ENCODE results near the gene RXRA.
"Not testable (repeated sequence)": the region's sequence is repeated elsewhere in the genome, so short reads cannot be mapped to it uniquely, and the experiment has no call there.

Gene RXRA

GRCh38 chr9:134294153-134295071 lies 31.8 kb upstream of the RXRA start:
- no peak for FAIRE-seq

GRCh38 chr9:134295101-134295745 lies 31.0 kb upstream of the RXRA start:
- FAIRE-seq = no peak

DNA sequence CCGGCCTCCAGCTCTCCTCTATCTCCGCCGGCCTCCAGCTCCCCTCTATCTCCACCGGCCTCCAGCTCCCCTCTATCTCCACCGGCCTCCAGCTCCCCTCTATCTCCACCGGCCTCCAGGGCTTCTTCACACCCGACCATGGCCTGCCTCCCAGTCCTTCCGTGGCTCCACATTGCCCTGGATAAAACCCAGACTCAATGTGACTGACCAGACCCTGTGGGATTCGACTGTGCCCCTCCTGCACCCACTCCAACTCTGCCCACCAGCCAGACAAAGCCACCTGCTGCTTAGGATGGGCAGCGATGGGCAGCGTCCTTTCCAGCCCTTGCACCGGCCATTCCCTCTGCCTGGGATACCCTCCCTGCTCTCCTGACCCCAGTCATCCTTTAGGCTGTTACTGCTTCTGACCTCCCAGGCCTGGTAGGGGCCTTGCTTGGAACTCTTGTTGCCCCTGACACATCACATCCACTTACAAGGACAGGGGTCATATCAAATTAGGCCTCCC lies 30.5 kb upstream of the RXRA start:
- FAIRE-seq = no peak

- FAIRE-seq = no peak
Observed at GRCh38 chr9:134296301-134297082, 29.8 kb upstream of the RXRA start.

GRCh38 chr9:134297083-134297410 lies 29.2 kb upstream of the RXRA start:
- no peak for FAIRE-seq

DNA sequence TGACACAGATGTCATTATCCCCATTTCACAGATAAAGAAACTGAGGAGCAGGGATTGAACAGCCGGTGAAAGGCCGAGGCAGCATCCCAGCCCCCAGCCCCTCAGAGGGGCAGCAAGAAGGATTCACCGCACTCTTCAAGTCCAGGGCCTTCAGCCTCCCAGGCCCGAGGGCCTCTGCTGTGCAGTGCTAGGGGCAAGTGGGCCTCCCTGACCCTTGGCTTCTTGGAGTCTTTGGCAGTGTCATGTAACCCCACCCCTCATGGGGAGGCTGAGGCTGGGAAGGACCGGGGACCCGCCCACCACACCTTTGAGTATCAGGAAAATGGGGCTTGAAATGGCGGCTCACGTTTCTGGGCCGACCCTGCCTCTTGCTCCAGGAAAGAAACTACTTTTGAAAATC lies 28.7 kb upstream of the RXRA start:
- no peak for FAIRE-seq

DNA sequence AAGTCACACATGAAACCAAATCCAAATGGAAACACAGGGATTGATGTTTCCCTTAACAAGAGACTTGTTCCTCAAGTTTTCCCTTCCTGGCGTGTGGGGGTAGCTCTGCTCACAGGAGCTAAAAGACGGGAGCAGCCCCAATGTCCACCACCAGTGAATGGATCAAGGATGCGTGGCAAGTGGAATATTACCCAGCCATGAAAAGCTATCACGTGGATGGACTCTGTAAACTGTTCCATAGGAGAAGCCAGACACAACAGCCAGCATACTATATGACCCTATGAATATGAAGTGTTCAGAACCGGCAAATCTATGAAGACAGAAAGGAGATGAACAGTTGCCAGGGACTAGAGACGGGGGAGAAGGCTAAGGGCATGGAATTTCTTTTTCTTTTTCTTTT lies 28.3 kb upstream of the RXRA start:
- FAIRE-seq = no peak

DNA sequence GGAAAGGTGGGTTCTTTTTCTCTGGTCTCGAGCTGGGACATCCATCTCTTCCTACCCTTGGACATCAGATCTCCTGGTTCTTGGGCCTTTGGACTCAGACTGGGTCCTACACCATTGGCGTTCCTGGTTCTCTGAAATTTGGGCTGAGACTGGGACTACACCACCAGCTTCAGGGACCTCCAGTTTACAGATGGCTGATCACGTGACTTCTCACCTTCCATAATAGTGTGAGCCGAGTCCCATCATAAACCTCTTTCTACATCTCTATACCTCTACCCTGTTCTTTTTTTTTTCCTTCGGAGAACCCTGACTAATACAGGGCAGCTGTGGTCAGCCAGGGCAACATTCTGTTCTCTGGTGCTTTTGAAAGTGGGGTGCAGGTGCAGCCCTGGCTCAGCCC lies 27.2 kb upstream of the RXRA start:
- no peak for FAIRE-seq

DNA sequence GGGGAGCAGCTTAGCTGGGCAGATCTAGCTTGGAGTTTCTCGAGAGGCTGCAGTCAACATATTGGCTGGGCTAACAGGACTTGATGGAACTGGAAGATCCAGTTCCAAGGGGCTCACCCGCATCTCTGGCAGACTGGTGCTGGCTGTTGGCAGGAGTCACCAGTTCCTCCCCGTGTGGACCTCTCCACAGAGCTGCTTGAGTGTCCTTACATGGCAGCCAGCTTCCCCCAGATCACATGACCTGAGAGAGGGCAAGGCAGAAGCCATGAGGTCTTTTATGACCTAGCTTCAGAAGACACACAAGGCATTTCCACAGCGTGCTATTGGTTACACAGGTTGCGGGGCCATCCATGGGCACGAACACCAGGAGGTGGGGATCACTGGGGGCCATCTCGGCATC lies 26.4 kb upstream of the RXRA start:
- no peak for FAIRE-seq

DNA sequence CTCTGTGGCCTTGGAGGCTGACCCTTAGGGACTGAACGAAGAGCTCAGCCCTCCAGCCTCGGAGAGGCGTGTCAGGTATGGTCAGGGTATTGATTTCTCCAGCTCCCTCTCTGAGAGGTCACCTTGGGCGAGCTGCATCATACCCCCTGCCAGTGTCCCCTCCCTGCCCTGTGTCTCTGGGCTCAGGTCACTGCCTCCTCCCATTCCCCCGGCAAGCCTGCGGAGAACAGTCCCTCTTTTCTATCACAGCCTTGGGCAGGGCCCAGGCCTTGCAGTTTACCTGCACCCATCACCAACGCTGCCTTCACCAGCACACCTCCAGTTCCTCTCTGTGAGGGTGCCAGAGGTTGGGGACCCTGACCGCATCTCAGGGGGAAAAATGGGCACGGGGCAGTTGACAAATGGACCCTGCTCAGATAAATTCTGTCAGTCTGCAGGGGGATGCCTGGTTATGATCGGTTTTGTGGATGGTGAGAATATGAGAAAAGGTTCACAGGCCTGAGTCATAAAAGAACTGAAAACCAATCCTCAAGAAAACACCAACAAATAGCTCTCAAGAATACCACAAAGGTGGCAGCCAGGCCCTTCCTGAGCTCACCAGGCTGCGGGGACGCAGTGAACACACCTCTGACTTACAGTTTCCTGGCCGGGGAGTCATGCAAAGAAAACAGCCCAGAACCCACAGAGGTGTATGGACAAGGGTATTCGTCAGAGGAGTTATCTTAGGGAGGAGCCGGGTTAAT lies 24.7 kb upstream of the RXRA start:
- no peak for FAIRE-seq

DNA sequence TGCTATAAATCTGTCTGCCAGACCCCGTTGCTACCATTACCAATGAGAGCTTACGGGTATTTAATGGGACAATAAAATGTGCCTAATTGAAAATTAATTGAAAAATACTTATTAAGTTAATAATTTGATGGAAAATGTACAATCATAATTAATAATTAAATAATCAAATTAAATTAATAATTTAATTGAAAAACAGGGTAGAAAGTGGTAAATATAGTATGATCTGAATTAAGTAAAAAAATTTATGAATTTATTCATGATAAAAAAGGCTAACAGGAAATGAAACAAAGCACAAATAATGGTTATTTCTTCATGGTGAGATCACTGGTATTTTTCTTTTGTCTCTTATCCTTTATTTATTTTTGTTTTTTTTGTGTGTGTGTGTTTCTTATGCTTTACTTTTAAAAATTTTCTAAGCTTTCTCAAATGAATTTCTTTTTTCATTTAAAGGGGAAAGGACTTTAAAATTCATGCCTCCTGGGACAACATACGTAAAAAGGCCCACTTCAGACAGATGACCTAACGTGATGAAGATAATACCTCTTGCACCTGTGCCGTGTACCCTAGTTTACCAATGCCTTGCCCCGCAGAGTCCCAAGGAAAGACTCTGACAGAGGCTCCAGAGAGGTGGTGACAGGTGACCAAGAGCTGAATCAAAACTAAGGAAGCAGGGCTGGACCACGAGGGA lies 24.0 kb upstream of the RXRA start:
- FAIRE-seq = no peak

GRCh38 chr9:134303601-134304000 lies 22.7 kb upstream of the RXRA start:
- no peak for FAIRE-seq

- FAIRE-seq = no peak
Observed at GRCh38 chr9:134304261-134304660, 22.0 kb upstream of the RXRA start.

DNA sequence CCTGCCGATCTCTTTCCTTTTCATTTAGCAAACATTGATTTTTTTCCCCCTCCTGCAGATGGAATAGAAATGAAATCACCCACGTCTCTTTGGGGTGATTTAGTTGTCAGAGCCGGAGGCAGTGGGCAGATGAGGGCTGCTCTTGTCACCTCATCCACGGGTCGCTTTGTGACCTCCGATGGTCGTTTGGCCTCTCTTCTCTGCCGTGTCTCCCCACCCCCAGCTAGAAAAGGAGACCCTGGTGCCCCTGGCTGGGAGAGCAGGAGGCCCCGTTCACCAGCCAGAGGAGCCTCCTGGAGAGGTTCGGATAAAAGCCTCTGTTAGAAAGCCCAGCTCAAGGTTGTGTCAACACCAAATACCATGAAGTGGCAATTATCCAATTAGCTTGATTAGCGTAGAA lies 21.6 kb upstream of the RXRA start:
- no peak for FAIRE-seq

- FAIRE-seq = no peak
Observed at GRCh38 chr9:134305533-134305932, 20.7 kb upstream of the RXRA start.

DNA sequence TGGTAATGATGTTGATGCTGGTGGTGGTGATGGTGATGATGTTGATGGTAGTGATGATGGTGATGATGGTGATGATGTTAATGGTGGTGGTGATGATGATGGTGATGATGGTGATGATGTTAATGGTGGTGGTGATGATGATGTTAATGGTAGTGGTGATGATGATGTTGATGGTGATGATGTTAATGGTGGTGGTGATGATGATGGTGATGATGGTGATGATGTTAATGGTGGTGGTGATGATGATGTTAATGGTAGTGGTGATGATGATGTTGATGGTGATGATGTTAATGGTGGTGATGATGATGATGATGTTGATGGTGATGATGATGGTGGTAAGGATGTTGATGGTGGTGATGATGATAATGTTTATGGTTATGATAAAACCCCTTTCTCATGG lies 20.2 kb upstream of the RXRA start:
- FAIRE-seq = not testable (repeated sequence)

DNA sequence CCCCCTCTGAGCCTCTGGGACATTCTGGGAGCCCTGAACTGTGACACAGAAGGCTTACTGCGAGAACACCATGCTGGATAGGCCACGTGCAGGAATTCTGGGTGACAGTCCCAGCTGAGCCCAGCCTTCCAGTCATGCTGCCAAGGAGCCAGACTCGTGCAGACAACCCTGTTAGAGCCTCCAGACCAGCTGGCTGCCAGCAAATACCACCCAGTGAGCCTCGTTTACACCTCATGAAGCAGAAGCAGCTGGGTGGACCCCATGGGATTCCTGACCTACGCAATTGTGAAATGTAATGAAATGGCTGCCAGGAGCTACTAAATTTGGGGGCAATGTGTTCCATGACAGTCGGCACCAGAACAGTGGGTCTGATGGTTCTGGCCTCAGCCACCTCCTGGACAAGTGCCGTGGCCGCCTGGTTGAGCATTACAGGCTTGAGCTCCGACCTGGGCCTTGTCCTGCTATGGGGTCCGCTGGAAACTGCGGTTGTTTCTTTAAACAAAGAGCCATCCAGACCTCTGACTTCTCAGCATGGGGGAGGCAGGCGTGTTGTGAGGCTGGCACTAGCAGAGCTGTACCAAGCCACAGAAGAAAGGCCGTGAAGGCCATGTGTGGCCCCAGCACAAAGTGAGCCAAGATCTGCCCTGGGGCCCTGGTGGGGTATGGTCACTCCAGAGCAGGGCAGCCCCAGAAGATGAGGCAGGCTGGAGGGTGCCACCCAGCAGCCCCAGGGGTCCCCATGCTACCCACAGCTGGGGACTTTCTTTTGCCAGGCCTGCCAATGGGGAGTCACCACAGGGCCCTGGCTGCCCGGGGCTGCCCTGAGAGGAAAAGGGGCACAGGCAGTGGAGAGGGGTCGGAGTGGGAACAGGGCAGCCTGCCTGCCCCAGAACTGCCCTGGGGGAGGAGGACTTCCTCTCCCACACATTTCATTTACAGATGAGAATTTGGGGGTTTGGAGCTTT lies 19.3 kb upstream of the RXRA start:
- no peak for FAIRE-seq

DNA sequence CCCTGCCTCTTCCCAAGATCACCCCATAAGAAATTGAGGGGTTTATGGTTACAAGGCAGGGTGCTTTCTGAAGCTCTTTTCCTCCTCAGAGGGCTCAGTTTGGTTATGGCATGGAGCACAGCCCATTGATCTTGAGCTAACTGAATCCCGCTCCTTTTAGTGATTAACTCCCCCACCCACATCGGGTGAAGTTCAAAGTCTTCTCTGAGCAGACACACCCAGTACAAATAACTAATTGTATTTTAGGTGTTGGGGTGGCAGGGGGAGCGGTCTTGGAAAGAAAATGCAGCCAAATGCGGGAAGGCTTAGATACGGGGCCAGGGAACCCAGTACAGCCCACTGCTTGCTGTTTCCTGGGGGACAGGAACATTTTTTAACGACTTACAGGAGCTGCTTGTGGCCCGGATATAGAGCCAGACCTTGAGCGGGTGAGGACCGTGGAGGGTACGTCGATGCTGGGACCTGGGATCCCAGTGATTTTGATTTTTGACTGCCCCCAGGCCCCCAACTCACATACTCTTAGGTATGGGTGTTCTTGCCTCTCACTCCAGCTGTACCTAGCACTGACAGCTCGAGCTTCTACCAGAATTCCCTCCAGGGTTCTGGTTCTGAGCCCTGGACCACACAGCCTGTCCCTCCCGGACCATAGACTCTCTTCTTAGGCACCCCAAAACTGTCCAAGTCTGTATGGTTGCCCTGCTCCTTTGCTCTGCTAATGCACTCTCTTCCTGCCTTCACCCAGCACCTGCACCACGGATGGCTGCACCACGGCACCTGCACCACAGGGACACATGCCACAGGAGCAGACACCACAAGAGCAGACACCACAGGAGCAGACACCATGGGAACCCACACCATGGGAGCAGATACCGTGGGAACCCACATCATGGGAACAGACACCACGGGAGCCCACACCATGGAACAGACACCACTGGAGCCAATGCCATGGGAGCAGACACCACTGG lies 18.3 kb upstream of the RXRA start:
- FAIRE-seq = no peak

DNA sequence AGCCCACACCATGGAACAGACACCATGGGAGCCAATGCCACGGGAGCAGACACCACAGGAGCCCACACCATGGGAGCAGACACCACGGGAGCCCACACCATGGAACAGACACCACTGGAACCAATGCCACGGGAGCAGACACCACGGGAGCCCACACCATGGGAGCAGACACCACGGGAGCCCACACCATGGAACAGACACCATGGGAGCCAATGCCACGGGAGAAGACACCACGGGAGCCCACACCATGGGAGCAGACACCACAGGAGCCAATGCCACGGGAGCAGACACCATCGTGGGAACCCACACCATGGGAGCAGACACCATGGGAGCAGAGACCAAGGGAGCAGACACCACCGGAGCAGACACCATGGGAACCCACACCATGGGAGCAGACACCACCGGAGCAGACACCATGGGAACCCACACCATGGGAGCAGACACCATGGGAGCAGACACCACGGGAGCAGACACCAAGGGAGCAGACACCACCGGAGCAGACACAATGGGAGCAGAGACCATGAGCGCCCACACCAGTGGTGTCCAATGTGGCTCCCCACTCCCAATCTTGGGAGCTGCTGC lies 17.5 kb upstream of the RXRA start:
- FAIRE-seq = not testable (repeated sequence)
